GM20000 (cell line): ENCODE measurements around the gene NPIPA5.
"Not testable (repeated sequence)": the region's sequence is repeated elsewhere in the genome, so short reads cannot be mapped to it uniquely, and the experiment has no call there.

Experiments used
- DNase-seq: peaks from one replicate; pipeline ENCODE4 v3.0.0; 2012; ENCODE audit warnings: low spot score
- TF ChIP-seq, protein P1 (sequence below): IDR thresholded peaks from 2 replicates; pipeline ENCODE4 v1.5.1; 2012; ENCODE audit warnings: mild to moderate bottlenecking, control low read depth; ENCODE audit errors: extremely low read depth, missing control alignments

The NPIPA5 gene

GRCh38 chr16:15398618-15399316 lies 20.7 kb upstream of the NPIPA5 start:
- TF ChIP-seq, protein P1, sequence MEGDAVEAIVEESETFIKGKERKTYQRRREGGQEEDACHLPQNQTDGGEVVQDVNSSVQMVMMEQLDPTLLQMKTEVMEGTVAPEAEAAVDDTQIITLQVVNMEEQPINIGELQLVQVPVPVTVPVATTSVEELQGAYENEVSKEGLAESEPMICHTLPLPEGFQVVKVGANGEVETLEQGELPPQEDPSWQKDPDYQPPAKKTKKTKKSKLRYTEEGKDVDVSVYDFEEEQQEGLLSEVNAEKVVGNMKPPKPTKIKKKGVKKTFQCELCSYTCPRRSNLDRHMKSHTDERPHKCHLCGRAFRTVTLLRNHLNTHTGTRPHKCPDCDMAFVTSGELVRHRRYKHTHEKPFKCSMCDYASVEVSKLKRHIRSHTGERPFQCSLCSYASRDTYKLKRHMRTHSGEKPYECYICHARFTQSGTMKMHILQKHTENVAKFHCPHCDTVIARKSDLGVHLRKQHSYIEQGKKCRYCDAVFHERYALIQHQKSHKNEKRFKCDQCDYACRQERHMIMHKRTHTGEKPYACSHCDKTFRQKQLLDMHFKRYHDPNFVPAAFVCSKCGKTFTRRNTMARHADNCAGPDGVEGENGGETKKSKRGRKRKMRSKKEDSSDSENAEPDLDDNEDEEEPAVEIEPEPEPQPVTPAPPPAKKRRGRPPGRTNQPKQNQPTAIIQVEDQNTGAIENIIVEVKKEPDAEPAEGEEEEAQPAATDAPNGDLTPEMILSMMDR: no peak
- no peak for DNase-seq

- DNase-seq: no peak
- TF ChIP-seq, protein P1: no peak
Observed at GRCh38 chr16:15396948-15397594, 19.0 kb upstream of the NPIPA5 start.

DNA sequence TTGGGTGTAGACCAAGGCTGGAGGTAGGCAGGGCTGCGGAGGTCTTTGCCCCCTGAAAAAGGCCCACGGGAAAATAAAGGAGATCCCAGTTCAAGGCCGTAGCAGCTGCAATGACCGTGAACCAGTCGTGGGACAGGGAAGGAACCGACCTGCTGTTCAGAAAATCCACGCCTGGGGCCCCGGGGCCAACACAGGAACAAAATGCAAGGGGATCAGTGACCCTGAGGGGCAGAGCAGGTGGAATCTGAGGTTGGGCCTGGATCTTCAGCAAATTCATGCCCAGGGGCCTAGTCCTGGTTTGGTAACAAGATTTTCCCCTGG lies 18.4 kb upstream of the NPIPA5 start:
- not testable (repeated sequence) for DNase-seq

GRCh38 chr16:15395631-15396508 lies 17.8 kb upstream of the NPIPA5 start, which contains the start of gene MPV17L:
Gene MPV17L (plus strand): TSS chr16:15395754. CDS start chr16:15395898, 144 bp downstream.
- DNase-seq: not testable (repeated sequence)

- DNase-seq: not testable (repeated sequence)
Observed at GRCh38 chr16:15393025-15393424, 14.9 kb upstream of the NPIPA5 start.

DNA sequence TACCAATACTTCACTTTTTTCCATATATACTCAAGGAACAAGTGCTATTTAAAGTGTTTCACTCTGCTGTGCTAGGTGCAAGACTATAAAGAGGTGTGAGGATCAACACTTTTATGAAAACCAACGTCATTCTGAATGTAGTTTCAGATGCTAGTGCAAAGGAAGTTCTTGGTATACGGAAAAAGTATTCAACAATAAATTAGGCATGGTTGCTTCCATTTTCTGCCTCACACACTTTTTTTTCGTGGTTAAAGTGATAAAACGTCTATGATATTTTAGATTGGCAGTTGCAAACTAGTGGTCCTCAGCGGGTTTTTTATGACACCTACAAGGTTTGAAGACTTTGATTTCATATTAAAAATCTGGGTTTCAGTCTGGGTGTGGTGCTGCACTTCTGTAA lies 11.8 kb upstream of the NPIPA5 start:
- DNase-seq: not testable (repeated sequence)

- DNase-seq: not testable (repeated sequence)
Observed at GRCh38 chr16:15388060-15388459, 10.0 kb upstream of the NPIPA5 start.

GRCh38 chr16:15382810-15383209 lies 4.7 kb upstream of the NPIPA5 start:
- not testable (repeated sequence) for DNase-seq

- not testable (repeated sequence) for DNase-seq
Observed at GRCh38 chr16:15357495-15357894, 20.6 kb downstream of the NPIPA5 start.

- not testable (repeated sequence) for DNase-seq
Observed at GRCh38 chr16:15354846-15355245, 23.2 kb downstream of the NPIPA5 start.

DNA sequence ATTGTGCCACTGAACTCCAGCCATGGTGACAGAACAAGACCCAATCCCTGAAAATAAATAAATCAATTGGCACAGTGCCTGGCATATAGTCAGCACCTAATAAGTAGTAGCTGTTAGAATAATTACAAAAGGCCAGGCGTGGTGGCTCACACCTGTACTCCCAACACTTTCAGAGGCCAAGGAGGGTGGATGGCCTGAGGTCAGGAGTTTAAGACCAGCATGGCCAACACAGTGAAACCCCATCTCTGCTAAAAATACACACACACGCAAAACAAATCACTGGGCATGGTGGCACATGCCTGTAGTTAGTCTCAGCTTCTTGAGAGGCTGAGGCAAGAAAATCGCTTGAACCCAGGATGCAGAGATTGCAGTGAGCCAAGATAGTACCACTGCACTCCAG lies 25.2 kb downstream of the NPIPA5 start:
- not testable (repeated sequence) for DNase-seq

- not testable (repeated sequence) for DNase-seq
Observed at GRCh38 chr16:15351745-15352144, 26.3 kb downstream of the NPIPA5 start.

DNA sequence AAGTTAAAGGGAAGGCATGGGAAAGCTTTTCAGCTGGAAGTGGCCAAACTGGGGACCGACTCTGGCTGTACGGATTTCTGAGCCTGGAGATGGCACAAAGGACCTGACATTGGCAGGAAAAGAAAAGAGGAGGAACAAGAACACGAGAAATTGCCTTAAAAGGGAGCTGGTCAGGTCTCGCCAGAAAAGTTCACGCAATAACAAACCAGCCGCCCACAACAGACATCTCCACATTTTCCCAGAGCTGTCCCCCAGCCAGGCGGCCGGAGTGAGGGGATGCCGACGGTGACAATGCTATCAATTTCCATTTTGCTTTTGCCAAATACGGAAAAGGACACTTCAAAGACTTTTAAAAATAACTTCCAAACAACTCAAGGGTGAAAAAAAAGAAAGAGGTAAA lies 26.8 kb downstream of the NPIPA5 start:
- not testable (repeated sequence) for DNase-seq

GRCh38 chr16:15348721-15349120 lies 29.4 kb downstream of the NPIPA5 start:
- not testable (repeated sequence) for DNase-seq

- DNase-seq: not testable (repeated sequence)
Observed at GRCh38 chr16:15342337-15342736, 35.8 kb downstream of the NPIPA5 start.

DNA sequence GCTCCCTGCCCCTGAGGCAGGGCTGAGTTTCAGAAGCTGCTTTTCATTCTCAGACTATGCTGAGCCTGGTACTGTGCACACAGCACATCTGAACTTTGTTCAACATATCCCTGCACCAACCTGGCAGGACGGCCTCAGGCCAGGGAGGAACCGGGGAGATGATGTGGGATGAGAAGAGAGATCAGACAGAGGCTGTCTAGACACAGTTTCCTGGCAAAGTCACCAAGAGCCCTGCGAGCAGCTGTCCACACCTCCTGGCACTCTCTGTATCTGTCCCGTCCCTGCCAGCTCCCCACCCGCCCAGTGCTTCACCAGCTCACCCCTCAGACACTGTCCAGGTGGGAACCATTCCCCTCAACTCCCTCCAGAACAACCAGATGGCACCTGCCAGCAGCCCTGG lies 39.1 kb downstream of the NPIPA5 start:
- DNase-seq: not testable (repeated sequence)

GRCh38 chr16:15337974-15338605 lies 40.0 kb downstream of the NPIPA5 start:
- DNase-seq: not testable (repeated sequence)

DNA sequence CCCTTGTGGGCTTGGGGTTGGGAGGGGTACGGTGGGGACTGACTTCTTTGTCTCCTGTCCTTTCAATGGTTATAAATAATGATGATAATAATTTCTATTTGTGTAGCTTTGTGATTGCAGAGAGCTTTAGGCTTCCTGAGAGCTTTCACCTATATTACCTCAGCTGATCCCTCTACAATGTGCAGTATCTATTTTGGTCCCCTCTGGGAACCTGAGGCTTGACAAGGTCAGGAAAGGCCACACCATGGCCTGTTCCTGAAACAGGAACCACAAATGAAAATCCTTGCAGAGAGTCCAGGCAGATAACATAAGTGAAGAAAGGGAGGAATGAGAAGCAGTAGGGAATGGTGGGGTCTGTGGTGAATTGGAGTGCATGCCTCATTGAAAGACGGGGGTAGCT lies 42.5 kb downstream of the NPIPA5 start:
- not testable (repeated sequence) for DNase-seq
